ENCODE data around the gene FNDC3B. TPM values are rescaled to one million over a fixed set of nuclear protein-coding genes. Genes with fewer than 3 reads are reported as not detected.

FNDC3B gene
- polyA plus RNA-seq, 2 of the 4 experiments (the other 2 are of a cell fraction): 29.5 to 33.6 TPM

GRCh38 chr3:172410702-172411477 is 371.5 kb downstream of the FNDC3B start:
- Histone ChIP-seq H3K4me2 (no peak overlapping the region), H3K4me3 (no peak overlapping the region), H3K27ac (no peak overlapping the region), H3K4me1 (no peaks in the 10 kb centered on the region), H3K9me3 (no peaks in the 10 kb centered on the region)
- peak; percentile 42; a peak in 5 of 6 replicates for ATAC-seq
- DNase-seq (ENCODE audit: low read depth in 1 of 2, low spot score in 1 of 2): no peak
- TF ChIP-seq ZNF302 (CRISPR knock-in tag; IDR thresholded peaks at IDR 0.05) (no peak), MYC (IDR thresholded peaks at IDR 0.05; ENCODE audit: borderline replicate concordance, low read length) (no peak), RFX5 (IDR thresholded peaks at IDR 0.05) (no peak), EHMT2 (IDR thresholded peaks at IDR 0.05; ENCODE audit: low read depth) (no peak), PHF8 (IDR thresholded peaks at IDR 0.05; ENCODE audit: borderline replicate concordance, low read depth) (no peak), MAFK (IDR thresholded peaks at IDR 0.05; ENCODE audit: partially characterized antibody) (no peak), ZSCAN20 (CRISPR knock-in tag; IDR thresholded peaks at IDR 0.05) (no peak), HES2 (IDR thresholded peaks at IDR 0.05) (no peak)
- no peak for FAIRE-seq
- ChIA-PET CTCF (interaction anchor here (0.5 kb wide), 1 partner anchor 20 kb away, joined by 6 read pairs; no protein-coding TSS in a partner anchor), POLR2A (no interaction called here)
- 80% methylated on average over 3 of the region's 13 CpGs for WGBS (ENCODE audit: missing lambda C conversion rate)

- TF ChIP-seq HDAC2 (IDR thresholded peaks at IDR 0.05) (no peak), HOXA7 (CRISPR knock-in tag; IDR thresholded peaks at IDR 0.05) (no peak), HMGXB4 (CRISPR knock-in tag; IDR thresholded peaks at IDR 0.05; ENCODE audit: borderline replicate concordance) (no peak), RFX5 (IDR thresholded peaks at IDR 0.05) (no peak), MYC (IDR thresholded peaks at IDR 0.05; ENCODE audit: borderline replicate concordance, low read length) (no peak), CEBPB (IDR thresholded peaks at IDR 0.05) (no peak), BHLHE40 (IDR thresholded peaks at IDR 0.05; ENCODE audit: low read depth, low read length) (no peak), RAD21 (conservative IDR thresholded peaks at IDR 0.05 in 1 of 2, IDR thresholded peaks at IDR 0.05 in 1 of 2) (no peak), POLR2AphosphoS2 (conservative IDR thresholded peaks at IDR 0.05; ENCODE audit: low read length) (no peak), RARB (CRISPR knock-in tag; IDR thresholded peaks at IDR 0.05) (no peak), MAFK (IDR thresholded peaks at IDR 0.05; ENCODE audit: partially characterized antibody) (no peak), CTCF (IDR thresholded peaks at IDR 0.05) (no peak), MAX (IDR thresholded peaks at IDR 0.05) (no peak), JUN (IDR thresholded peaks at IDR 0.05) (no peak), ZFP36 (IDR thresholded peaks at IDR 0.05; ENCODE audit: borderline replicate concordance, partially characterized antibody) (no peak), ZNF302 (CRISPR knock-in tag; IDR thresholded peaks at IDR 0.05) (no peak), EP300 (IDR thresholded peaks at IDR 0.05) (no peak), CBX2 (IDR thresholded peaks at IDR 0.05; ENCODE audit: borderline replicate concordance, low read depth) (no peak), CBX8 (IDR thresholded peaks at IDR 0.05) (no peak), TFCP2L1 (CRISPR knock-in tag; IDR thresholded peaks at IDR 0.05) (no peak)
- Histone ChIP-seq H3K4me2 (no peak overlapping the region), H3K9me3 (no peaks in the 10 kb centered on the region), H3K27ac (no peak overlapping the region), H3K4me3 (no peak overlapping the region), H3K4me1 (no peaks in the 10 kb centered on the region)
- ChIA-PET CTCF (no interaction called here), POLR2A (no interaction called here)
- no peak for DNase-seq (ENCODE audit: low read depth in 1 of 2, low spot score in 1 of 2)
- ATAC-seq: peak in 1 of 2 experiments; percentile 19; a peak in 1 of 6 replicates
- no CpG with 5 or more reads among the region's 6 CpGs for WGBS (ENCODE audit: missing lambda C conversion rate)
- no peak for FAIRE-seq
Observed at GRCh38 chr3:172411478-172411947, 372.1 kb downstream of the FNDC3B start.

Data from A549 (cell line).